ENCODE data around the gene ZCWPW1.

The ZCWPW1 gene

DNA sequence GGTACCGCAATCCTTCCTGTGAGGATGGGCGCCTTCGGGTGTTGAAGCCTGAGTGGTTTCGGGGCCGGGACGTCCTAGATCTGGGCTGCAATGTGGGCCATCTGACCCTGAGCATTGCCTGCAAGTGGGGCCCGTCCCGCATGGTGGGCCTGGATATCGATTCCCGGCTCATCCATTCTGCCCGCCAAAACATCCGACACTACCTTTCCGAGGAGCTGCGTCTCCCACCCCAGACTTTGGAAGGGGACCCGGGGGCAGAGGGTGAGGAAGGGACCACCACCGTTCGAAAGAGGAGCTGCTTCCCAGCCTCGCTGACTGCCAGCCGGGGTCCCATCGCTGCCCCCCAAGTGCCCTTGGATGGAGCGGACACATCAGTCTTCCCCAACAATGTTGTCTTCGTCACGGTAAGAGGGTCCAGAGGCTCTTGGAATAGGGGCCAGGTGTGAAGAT is 2.8 kb upstream of the ZCWPW1 start:
- no peak for DNase-seq

DNA sequence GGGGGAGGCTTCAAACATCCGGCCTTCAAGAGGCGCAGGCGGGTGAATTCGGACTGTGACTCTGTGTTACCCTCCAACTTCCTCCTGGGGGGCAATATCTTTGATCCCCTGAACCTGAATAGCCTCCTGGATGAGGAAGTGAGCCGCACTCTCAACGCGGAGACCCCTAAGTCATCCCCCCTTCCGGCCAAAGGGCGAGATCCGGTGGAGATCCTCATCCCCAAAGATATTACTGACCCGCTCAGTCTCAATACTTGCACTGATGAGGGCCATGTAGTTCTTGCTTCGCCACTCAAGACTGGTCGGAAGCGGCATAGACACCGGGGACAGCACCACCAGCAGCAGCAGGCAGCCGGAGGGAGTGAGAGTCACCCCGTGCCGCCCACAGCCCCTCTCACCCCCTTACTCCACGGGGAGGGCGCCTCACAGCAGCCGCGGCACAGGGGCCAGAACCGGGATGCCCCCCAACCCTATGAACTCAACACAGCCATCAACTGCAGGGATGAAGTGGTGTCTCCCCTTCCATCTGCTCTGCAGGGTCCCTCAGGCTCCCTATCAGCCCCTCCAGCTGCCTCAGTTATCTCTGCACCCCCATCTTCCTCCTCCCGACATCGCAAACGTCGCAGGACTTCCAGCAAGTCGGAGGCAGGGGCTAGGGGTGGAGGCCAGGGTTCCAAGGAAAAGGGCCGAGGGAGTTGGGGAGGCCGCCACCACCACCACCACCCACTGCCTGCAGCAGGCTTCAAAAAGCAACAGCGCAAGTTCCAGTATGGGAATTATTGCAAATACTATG is 2.2 kb upstream of the ZCWPW1 start:
- no peak for DNase-seq

DNA sequence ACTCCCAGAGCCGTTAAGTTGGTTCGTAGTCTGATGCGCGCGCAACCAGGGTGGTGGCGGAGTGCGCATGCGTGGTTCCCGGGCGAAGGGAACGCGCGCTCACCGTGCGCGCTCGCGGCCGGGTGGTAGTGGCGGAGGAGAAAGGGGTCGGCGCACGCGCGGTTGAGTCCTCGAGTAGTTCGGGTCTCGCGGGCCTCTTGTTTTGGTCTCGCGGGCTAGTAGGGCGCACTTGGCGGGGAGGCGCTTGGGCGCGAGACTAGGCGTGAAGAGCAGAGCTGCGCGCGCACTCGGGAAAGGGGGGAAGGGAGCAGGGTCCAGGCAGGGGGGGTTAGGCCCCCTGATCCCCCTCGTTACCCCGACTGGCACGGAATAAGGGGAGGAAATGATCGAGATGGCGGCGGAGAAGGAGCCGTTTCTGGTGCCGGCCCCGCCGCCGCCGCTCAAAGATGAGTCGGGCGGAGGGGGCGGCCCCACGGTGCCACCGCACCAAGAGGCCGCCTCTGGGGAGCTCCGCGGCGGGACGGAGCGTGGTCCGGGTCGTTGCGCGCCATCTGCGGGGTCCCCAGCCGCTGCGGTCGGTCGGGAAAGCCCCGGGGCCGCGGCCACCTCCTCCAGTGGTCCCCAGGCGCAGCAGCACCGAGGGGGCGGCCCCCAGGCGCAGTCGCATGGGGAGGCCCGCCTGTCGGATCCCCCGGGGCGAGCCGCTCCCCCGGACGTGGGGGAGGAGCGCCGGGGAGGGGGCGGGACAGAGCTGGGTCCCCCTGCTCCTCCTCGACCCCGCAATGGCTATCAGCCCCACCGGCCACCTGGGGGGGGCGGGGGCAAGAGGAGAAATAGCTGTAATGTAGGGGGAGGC is 1.4 kb upstream of the ZCWPW1 start, which contains the start of gene MEPCE:
Gene MEPCE, plus strand, starts transcription at position 195 of the 856 bp plus-strand sequence. Its CDS starts 188 bp downstream, at position 383.
- peak; percentile 97 for DNase-seq

DNA sequence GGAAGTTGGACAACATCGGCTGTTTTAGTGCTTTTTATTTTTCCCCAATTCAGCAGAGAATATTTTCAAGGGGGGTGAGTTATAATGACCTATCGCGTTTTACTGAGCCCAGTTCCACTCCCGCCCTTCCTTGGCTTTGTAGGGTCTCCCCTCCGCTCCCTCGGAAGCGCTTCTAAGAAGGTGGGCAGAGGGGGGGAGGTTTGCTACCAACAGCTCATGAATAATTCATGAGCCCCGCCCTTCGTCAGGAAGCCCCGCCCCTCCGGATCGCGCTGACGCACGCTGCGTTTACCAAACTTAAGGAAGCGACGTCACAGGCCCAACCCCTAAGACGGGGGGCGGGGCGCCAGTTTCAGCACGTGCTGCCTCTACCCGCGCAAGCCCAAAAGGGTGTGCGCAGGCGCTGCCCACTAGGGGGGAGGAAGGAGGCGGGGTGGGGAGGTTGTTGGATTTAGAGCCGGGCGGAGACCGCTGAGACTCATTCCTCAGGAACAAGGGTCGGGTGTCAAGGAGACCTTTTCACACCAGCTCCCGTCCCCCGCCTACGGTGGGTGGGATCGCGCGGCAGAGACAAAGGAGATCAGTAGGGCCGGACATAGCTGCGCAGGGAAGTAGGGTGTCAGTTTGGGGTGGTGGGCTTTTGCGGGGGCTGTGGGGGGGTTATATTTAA is 599 bp upstream of the ZCWPW1 start:
- DNase-seq: peak; percentile 100

DNA sequence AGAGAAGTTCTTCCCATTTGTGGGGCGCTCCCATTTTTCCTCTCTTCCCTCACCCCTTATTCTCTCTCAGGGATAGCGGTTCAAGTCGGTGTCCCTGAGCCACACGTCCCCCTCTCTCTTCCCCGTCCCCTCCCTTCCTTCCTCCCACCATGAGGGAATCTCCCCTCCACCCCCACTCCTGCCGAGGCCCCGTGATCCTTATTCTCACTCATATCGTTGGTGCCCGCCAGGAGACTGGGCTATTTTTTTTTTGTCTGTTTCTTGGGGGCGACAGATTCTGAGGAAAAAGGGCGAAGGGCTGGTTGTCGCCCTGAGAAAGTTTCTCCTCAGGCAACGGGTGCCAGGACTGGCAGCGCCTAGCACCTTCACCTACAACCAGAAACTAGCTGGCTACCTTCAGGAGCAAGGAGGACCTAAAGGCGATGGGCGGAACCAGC is 723 bp downstream of the ZCWPW1 start:
- no peak for DNase-seq

DNA sequence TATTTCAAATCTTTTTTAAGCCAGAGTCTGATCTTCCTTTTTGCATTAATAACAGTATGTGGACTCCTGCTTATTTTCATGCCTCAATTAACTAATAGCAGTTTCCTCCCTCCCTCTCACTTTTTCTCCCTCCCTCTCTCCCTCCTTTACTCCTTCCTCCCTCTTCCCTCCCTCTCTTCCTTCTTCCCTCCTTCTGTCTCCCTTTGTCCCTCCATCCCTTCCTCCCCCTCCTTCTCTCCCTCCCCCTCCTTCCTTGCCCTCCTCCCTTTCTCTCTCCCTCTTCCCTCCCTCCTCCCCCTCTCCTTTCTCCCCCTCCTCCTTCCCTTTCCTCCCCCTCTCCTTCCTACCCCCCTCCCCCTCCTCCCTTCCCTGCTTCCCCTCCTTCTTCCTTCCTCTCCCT is 2.0 kb downstream of the ZCWPW1 start:
- no peak for DNase-seq

DNA sequence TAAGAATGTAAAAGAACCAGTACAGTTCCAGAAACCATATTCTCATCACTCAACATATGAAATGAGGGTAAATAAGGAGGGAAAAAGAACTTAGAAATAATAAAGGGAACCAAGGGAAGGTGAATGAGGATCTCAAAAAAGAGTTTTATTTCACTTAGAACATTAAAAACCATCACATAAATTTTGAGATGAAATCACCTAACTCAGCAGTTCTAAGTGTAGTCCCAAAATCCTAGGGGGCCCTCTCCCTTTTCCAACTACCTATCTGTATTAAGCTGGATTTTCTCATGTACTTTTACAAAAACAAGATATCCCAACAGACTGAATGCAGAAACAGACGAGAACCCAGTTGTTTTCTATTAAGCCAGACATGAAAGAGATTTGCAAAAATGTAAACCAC is 3.2 kb downstream of the ZCWPW1 start:
- DNase-seq: no peak

DNA sequence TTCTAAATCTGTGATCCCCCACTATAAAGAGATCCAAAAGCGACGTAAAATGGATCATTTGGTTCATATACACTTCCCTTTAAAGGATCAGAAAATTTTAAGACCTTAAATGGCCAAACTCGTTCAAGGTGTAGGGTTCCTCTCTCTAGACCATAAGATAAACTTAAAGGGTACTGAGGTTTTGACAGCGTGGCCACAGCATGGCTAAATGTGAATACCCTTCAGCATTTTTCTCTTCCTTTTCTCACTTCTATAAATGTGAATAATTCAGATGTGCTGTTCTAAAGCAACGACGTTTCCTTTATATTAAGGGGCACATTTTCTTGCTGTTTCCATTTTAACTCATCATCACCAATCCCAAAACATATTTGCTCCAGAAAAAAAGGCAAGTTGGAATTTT is 5.2 kb downstream of the ZCWPW1 start:
- no peak for DNase-seq

DNA sequence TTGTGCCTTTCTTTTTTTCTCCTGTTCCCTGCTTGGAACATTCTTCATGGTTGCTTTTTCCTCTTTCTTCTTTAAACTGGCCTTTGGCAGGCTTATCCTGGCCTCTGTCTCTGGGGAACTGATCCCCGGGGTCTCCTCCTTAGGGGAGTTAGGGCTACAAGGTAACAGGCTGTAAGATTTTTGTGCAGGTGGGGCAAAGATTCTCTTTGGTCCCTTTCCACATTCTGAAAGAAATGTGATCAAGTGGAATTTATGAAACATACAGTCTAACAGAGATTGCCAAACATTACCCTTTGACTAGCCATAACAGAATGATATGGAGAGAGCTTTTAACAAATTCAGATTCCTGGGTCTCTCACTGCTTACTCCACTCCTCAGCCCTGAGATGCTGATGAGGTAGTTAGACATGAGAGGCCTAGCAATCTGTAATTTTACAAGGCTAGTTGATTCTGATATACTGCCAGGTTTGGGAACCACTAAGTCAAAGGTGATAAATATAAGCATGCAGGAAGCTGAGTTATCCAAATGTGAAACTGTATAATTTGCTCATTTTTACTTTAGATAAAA is 8.8 kb downstream of the ZCWPW1 start:
- no peak for DNase-seq

DNA sequence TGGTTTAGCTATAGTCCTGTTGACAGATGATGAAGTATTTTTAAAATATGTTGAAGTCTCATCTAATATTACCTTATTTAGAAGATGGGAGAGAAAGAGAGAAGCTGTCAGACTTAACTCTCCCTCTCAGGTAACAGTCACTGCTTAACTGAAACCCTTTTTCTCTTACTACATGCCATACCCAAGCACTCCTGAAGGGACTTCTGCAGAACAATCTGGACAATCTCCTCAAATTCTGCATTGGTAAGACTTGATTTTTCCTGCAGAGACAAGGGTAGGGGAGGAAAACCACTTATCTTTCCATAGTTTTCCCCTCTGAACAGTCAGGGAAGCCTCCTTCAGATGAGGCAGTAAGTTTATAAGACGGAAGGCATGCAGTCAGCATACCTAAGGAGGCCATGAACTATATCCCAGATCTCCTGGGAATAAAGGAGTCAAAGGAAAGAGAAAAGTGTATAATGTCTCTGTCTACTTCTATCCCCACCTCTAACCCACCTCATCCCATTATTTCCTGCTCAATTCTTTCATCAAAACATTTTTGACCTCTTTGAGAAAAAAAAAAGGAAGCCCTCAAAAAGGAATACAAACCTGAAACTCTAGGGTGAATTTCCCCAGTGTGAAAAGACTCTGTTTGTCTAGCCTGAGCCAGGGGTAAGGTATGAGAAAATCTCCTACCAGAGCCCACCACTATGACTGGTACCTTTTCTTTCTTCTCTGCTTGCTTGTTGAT is 9.4 kb downstream of the ZCWPW1 start:
- no peak for DNase-seq

DNA sequence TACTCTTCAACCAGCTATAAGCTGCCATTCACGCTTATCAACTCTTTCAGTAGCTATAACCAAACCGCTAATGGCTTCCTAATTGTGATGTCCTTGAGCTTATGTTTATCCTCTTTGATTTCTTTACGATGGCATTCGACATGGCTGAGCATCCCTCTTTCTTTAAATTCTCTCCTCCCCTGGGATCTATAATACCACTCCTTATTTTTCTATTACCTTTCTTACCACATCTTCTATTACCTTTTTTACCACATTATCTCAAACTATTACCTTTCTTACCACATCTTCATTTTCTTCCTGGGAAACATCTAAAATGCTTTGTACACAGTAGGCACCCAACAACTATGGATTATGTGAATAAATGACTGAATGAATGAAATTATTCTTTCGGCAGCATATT is 13.1 kb downstream of the ZCWPW1 start:
- DNase-seq: no peak

DNA sequence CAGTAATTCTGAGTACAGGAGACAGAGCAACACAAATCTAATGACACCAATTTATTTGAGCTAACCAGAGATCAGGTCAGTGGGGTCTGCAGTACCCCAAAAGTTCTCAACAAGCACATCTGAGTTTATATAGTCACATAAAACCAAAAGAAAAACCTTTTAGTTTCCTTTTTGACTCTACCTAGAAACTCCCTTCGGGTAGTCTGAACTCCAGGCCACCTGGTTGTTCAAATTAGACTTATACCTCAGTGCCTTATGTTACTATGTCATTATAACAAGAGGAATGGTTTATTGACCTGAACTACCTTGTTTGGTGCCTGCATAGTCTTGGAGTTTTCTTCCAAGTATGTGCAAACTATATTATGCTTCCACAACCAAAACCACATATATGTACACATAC is 14.6 kb downstream of the ZCWPW1 start:
- no peak for DNase-seq

DNA sequence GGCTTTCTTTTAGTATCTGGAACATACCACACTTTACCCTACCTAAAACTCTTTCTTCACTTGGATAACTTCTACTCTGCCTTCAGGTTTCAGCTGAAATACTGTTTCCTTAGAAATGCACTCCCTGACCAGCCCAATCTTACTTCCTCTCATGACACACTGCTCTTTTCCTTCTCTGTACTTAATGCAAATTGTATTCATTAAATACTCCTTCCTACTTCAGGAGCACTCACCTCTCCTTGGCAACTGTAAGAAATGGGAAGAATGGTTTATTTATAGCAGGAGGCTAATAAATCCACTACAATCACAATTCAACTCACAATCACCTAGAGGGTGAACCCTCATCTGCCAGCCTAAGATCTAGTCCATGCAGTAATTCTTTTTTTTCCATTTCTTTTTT is 15.2 kb downstream of the ZCWPW1 start:
- no peak for DNase-seq

DNA sequence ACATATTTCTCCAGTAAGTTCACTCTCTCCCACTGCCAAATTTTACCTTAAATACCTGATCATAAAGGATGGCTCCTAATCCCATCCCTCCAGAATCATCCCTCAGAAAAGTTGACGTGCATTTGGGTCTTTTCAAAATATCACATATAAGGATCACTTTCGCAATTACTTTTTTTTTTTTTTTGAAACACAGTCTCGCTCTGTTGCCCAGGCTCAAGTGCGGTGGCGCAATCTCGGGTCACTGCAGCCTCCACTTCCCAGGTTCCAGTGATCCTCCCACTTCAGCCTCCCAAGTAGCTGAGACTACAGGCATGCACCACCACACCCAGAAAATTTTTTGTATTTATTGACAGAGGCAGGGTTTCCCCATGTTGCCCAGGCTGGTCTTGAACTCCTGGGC is 17.4 kb downstream of the ZCWPW1 start:
- no peak for DNase-seq

DNA sequence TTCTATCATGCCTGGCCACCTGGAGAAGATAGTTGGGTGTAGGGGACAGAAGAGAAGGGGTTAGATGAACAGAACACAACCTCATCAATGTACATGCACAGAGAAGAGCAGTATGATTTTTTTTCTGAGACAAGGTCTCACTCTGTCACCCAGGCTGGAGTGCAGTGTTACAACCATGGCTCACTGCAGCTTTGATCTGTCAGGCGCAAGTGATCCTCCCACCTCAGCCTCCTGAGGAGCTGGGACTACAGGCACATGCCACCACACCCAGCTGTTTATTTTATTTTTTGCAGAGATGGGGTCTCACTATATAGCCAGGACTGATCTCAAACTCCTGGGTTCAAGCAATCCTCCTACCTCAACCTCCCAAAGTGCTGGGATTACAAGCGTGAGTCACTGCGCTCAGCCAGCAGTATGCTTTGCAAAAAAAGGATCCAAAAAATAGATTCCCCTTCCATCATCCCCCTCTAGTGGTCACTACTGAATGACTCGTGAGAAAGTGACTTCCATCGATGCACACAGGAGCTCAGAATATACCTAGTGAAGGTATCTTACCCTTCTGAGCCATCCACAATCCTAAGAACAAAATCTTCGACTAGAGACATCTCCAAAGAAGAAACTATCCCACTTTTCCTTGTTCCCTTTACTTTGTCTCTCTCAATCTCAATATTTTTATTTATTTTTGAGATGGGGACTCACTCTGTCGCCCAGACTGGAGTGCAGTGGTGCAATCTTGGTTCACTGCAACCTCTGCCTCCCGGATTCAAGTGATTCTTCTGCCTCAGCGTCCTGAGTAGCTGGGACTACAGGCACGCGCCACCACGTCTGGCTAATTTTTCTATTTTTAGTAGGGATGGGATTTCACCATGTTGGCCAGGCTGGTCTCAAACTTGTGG is 21.0 kb downstream of the ZCWPW1 start:
- peak; percentile 51 for DNase-seq

DNA sequence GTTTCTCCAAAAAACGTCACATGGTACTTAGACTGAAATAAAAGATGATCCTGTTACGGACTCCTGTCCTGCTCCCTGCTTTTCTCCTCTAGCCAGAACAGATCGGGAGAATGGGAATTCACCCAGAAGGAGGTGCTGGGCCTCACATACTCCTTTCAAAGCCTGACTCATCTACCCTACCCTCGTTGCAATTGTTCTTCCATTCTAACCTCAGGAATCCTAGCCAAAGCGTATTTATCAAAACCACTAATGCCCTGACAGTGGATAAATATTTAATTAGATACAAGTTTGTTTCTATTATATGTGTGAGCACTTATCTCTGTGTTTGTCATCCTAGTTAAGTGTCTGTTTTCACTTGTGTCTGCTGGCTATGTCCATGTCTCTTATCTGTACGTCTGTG is 21.7 kb downstream of the ZCWPW1 start:
- DNase-seq: no peak

DNA sequence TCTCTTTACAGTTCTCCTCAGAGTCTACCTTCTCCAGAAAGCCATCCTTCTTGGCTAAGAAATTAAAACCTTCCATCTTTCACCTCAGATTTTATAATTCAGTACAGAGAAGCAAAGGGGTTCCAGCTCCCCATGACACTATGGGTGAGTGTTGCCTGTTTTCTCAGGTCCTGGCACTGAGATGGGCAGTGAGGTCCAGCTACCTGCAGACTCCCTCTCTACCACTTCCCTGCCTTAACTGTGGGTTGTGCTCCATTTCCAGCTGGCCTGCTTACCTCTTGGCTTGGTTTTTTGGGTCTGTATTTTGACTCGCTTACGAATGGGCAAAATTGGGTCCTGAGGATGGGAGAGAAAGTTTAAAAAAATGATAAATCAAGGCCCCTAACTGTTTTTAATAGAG is 26.3 kb downstream of the ZCWPW1 start:
- DNase-seq: no peak

DNA sequence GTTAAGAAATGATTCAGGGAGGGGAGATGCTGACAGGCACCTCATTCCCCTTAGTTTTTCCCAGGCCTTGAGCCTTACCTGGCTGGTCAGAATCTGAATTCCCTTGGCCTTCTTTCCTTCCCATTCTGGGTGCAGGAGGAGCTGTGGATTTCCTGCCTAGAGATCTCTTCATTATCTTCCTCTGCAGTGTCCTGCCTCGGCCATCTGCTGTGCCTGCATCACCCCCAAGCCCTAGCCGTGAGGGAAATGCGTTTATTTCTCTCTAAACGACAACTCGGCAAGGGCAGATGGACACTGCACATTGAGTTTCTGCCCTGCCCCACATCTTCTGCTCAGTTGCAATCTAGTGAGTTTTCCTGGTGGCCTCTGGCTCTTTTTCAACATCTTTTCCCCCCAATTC is 26.7 kb downstream of the ZCWPW1 start:
- DNase-seq: no peak

DNA sequence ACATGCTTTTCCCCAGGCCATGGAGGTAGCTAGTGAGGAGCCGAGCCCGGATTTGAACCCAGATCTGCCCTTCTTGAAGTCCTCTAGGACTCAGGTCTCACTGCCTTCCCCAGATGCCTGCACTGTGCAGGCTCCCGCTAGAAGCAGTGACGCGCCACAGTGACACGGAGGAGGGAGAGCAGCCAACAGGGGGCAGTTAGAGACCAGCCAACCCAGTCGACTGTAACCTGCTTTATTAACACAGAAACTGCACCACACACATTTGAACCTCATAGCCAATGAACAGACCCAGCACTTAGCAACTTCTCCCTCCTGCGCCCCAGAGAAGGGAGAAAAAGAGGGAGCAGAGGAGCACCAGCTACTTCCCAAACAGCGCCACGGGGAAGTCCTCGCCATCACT is 27.8 kb downstream of the ZCWPW1 start:
- no peak for DNase-seq

DNA sequence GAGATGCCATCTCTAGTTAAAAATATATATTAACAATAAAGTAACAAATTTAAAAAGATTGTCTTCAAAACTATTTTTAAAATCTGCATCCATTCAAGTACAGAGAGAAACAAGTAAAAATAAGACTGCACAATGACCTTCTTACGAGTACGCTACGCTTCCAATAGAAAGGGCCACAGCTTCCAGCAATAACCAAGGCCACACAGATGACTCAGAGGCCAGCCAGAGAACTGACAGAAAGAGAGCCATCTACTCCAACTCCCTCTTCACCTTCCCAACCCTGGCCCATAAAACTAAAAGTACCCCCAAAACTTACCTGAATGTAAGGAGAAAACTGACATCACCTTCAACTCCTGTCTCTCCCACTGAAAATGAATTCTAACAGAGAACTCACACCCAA is 28.5 kb downstream of the ZCWPW1 start:
- no peak for DNase-seq

DNA sequence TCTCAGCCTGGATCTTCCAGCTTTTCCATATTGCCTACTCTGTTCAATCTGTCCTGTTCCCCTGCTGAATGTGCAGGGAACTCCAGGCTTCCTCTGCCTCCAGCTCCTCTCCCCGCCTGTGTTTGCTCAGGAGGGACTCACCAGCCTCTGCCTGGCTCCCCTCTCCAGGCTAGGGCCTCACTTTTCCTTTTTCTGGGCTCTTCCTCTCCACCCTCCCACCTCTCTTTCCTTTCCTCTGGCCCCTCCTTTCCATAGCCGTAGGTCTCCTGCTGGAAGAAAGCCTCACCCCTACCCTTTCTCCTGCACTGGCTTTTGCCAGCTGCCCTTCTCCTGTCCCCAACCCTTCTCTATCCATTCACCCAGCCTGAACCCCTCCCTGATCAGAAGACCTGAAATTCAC is 30.3 kb downstream of the ZCWPW1 start:
- DNase-seq: no peak

Data from NCI-H146 (cell line).